DND-41 (cell line): ENCODE measurements around the gene GATD1.

Source experiments
- CTCF ChIP-seq: IDR thresholded peaks from 2 replicates; pipeline ENCODE4 v1.5.1; 2012; ENCODE audit warnings: borderline replicate concordance, low read length, moderate library complexity, mild to moderate bottlenecking; ENCODE audit not compliant: poor library complexity, severe bottlenecking; ENCODE audit errors: extremely low read depth
- EZH2 ChIP-seq: IDR thresholded peaks from 3 replicates; pipeline ENCODE4 v1.6.1; 2012; ENCODE audit warnings: borderline replicate concordance, low read depth, mild to moderate bottlenecking, moderate library complexity, low read length, inconsistent platforms; ENCODE audit not compliant: severe bottlenecking

DNA sequence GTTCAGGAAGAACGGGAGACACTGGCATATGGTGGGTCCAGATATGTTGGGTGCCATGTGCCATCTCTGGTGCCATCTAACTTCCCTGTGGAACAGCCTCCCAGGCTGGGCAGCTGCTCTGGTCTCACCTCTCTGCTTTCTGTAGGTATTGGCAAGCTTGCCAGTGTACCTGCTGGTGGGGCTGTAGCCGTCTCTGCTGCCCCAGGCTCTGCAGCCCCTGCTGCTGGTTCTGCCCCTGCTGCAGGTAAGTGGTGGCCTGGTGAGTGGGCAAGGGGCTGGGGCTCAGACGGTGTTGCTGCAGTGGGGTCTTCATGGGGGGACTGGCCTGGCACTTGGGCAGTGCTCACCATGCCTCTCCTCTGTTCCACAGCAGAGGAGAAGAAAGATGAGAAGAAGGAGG is 35.1 kb upstream of the GATD1 start:
- TF ChIP-seq CTCF, result no peak
- TF ChIP-seq EZH2, result no peak
